WI38 (cell line): ENCODE measurements around the gene COL15A1.

Experiments
- H3K4me3 ChIP-seq: 2 replicates; pipeline ENCODE4 v1.5.1; 2011; ENCODE audit warnings: low read depth, mild to moderate bottlenecking, control low read depth, low read length
- TF ChIP-seq, protein P1 (sequence below): IDR thresholded peaks from 2 replicates; pipeline ENCODE4 v1.5.1; 2012; ENCODE audit warnings: low read depth, mild to moderate bottlenecking, control low read depth, low read length

COL15A1 gene

GRCh38 chr9:99020786-99021436, 77.2 kb downstream of the COL15A1 start:
- no peak overlapping the region for H3K4me3 ChIP-seq
- TF ChIP-seq, protein P1, sequence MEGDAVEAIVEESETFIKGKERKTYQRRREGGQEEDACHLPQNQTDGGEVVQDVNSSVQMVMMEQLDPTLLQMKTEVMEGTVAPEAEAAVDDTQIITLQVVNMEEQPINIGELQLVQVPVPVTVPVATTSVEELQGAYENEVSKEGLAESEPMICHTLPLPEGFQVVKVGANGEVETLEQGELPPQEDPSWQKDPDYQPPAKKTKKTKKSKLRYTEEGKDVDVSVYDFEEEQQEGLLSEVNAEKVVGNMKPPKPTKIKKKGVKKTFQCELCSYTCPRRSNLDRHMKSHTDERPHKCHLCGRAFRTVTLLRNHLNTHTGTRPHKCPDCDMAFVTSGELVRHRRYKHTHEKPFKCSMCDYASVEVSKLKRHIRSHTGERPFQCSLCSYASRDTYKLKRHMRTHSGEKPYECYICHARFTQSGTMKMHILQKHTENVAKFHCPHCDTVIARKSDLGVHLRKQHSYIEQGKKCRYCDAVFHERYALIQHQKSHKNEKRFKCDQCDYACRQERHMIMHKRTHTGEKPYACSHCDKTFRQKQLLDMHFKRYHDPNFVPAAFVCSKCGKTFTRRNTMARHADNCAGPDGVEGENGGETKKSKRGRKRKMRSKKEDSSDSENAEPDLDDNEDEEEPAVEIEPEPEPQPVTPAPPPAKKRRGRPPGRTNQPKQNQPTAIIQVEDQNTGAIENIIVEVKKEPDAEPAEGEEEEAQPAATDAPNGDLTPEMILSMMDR = no peak

- H3K4me3 ChIP-seq = no peak overlapping the region
- TF ChIP-seq, protein P1 = no peak
These were observed 77.8 kb downstream of the COL15A1 start for GRCh38 chr9:99021512-99021911.

- TF ChIP-seq, protein P1 = no peak
- no peak overlapping the region for H3K4me3 ChIP-seq
These were observed 79.5 kb downstream of the COL15A1 start for GRCh38 chr9:99023231-99023630.

DNA sequence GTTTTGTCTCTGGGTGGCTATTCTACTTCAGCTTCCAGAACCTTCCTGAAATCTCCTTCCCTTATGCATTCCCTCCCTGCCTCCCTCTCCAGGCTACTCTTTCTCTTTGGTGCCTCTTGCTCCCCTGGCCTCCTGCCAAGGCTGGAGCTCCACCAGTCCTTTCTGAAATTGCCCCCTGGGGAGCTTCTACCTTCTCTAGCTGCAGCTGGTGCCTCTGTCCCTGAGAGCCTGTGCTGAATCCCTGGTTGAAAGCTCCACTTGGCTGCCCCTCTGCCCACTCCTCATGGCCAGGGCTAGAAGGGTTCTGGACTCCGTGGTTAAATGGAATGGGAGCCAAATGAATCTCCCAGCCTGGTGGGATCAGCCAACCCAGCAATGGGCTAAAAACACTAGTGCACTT, 80.1 kb downstream of the COL15A1 start:
- TF ChIP-seq, protein P1 = no peak
- H3K4me3 ChIP-seq = no peak overlapping the region

DNA sequence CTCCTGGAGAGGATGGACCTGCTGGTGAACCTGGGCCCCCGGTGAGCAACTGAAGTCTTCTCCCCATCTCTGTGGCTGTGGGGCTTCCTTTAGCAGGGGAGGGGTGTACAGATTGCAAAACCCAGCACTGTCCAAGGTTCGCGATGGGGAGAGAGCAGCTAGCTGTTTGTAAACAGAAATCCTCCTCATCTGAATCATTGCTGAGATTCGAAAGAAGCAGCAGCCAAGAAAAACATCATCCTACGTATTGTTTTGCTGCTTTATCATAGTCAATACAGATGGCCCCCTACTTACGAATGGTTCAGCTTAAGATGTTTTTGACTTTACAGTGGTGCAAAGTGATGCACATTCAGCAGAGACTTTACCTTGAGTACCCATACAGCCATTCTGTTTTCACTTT, 81.3 kb downstream of the COL15A1 start:
- no peak overlapping the region for H3K4me3 ChIP-seq
- TF ChIP-seq, protein P1 = no peak

GRCh38 chr9:99025616-99026270, 82.0 kb downstream of the COL15A1 start:
- TF ChIP-seq, protein P1 = no peak
- H3K4me3 ChIP-seq = no peak overlapping the region

DNA sequence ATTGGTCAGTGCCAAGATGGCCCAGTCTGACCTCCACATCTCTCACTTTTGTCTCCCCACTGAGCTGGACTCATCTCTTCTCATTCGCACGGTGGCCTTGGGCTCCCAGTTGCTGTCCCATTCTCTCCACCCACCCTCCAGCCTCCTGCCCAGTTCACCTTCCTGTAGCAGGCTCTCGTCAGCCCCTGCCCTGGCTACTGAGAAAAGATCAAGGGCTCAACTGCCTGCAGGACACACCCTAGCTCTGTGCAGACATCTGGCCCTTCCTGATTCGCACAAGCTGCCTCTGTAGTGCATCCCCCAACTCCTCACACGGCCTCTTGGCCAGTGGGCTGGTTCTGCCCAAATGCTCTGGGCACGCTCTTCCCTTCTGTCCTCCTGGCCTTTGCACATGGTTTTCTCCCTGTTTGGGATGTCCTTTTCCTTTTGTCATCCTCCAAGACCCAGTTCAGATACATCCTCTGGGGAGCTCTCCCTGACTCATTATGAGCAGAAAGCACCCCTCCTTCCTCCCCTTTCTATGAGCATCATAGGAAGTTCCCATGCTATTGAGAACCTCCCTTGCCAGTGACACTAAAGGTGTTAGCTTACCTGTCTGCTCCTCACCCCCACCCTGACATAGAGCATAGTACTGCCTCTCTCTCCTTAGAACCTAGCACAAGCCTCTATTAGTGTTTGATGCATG, 82.7 kb downstream of the COL15A1 start:
- TF ChIP-seq, protein P1 = no peak
- no peak overlapping the region for H3K4me3 ChIP-seq
